ENCODE measurements around the gene TXN.
"Not testable (repeated sequence)": the region's sequence is repeated elsewhere in the genome, so short reads cannot be mapped to it uniquely, and the experiment has no call there.

The TXN gene

GRCh38 chr9:110257097-110257841 lies 962 bp upstream of the TXN start:
- DNase-seq: peak; percentile 8

- DNase-seq: peak; percentile 43
These were observed 586 bp downstream of the TXN start for GRCh38 chr9:110255463-110256379.

GRCh38 chr9:110255034-110255462 lies 1.3 kb downstream of the TXN start:
- DNase-seq: peak; percentile 14

- no peak for DNase-seq
These were observed 1.8 kb downstream of the TXN start for GRCh38 chr9:110254500-110254899.

- no peak for DNase-seq
These were observed 3.7 kb downstream of the TXN start for GRCh38 chr9:110252509-110253139.

- not testable (repeated sequence) for DNase-seq
These were observed 4.5 kb downstream of the TXN start for GRCh38 chr9:110251770-110252169.

- no peak for DNase-seq
These were observed 5.1 kb downstream of the TXN start for GRCh38 chr9:110251212-110251611.

GRCh38 chr9:110249603-110250002 lies 6.7 kb downstream of the TXN start:
- DNase-seq: no peak

GRCh38 chr9:110248361-110248760 lies 7.9 kb downstream of the TXN start:
- no peak for DNase-seq

- DNase-seq: no peak
These were observed 10.1 kb downstream of the TXN start for GRCh38 chr9:110246214-110246613.

GRCh38 chr9:110244616-110245015 lies 11.7 kb downstream of the TXN start:
- DNase-seq: no peak

GRCh38 chr9:110241858-110242321 lies 14.4 kb downstream of the TXN start:
- DNase-seq: no peak

GRCh38 chr9:110241260-110241857 lies 14.9 kb downstream of the TXN start:
- DNase-seq: no peak

GRCh38 chr9:110240198-110240597 lies 16.1 kb downstream of the TXN start:
- no peak for DNase-seq

- no peak for DNase-seq
These were observed 28.0 kb downstream of the TXN start for GRCh38 chr9:110228321-110228720.

- DNase-seq: no peak
These were observed 31.7 kb downstream of the TXN start for GRCh38 chr9:110224583-110224982.

GRCh38 chr9:110220809-110221208 lies 35.5 kb downstream of the TXN start:
- no peak for DNase-seq

- no peak for DNase-seq
These were observed 38.6 kb downstream of the TXN start for GRCh38 chr9:110217656-110218099.

GRCh38 chr9:110214586-110215355 lies 41.5 kb downstream of the TXN start:
- no peak for DNase-seq

- no peak for DNase-seq
These were observed 42.2 kb downstream of the TXN start for GRCh38 chr9:110214090-110214489.

- DNase-seq: no peak
These were observed 42.8 kb downstream of the TXN start for GRCh38 chr9:110213413-110214044.

- no peak for DNase-seq
These were observed 48.3 kb downstream of the TXN start, which contains the start of gene C9orf152 for GRCh38 chr9:110208031-110208430. Gene C9orf152, minus strand, starts transcription at chr9:110208159. Its CDS starts 580 bp downstream, at chr9:110207579.
